HG02840 (cell line): ENCODE measurements around the gene NFE2L2.
"Not testable (repeated sequence)": the region's sequence is repeated elsewhere in the genome, so short reads cannot be mapped to it uniquely, and the experiment has no call there.

Experiments used
- ATAC-seq: cut with Tn5 transposase; IDR thresholded peaks from one replicate; pipeline ENCODE4 v1.9.1; 2021; ENCODE audit warnings: mild to moderate bottlenecking, moderate library complexity, moderate number of reproducible peaks; ENCODE audit not compliant: unreplicated experiment, low FRiP score

Gene NFE2L2

GRCh38 chr2:177207101-177207500 is 57.4 kb downstream of the NFE2L2 start:
- ATAC-seq: no peak

- no peak for ATAC-seq
These were observed 60.1 kb downstream of the NFE2L2 start for GRCh38 chr2:177204417-177204816.

- no peak for ATAC-seq
These were observed 62.6 kb downstream of the NFE2L2 start for GRCh38 chr2:177201919-177202346.

- ATAC-seq: not testable (repeated sequence)
These were observed 64.1 kb downstream of the NFE2L2 start for GRCh38 chr2:177200419-177200818.

- no peak for ATAC-seq
These were observed 69.3 kb downstream of the NFE2L2 start for GRCh38 chr2:177195194-177195593.

- ATAC-seq: no peak
These were observed 71.3 kb downstream of the NFE2L2 start for GRCh38 chr2:177193240-177193639.

GRCh38 chr2:177192788-177193187 is 71.7 kb downstream of the NFE2L2 start:
- no peak for ATAC-seq

GRCh38 chr2:177190941-177191340 is 73.6 kb downstream of the NFE2L2 start:
- ATAC-seq: no peak

GRCh38 chr2:177188482-177189469 is 75.8 kb downstream of the NFE2L2 start:
- ATAC-seq: no peak

- no peak for ATAC-seq
These were observed 76.8 kb downstream of the NFE2L2 start for GRCh38 chr2:177187631-177188312.

GRCh38 chr2:177186038-177186437 is 78.5 kb downstream of the NFE2L2 start:
- ATAC-seq: not testable (repeated sequence)

GRCh38 chr2:177184606-177185005 is 79.9 kb downstream of the NFE2L2 start:
- no peak for ATAC-seq

GRCh38 chr2:177183860-177184259 is 80.7 kb downstream of the NFE2L2 start:
- no peak for ATAC-seq
